ENCODE measurements around the gene TYROBP.
"Not testable (repeated sequence)": the region's sequence is repeated elsewhere in the genome, so short reads cannot be mapped to it uniquely, and the experiment has no call there.

The TYROBP gene

DNA sequence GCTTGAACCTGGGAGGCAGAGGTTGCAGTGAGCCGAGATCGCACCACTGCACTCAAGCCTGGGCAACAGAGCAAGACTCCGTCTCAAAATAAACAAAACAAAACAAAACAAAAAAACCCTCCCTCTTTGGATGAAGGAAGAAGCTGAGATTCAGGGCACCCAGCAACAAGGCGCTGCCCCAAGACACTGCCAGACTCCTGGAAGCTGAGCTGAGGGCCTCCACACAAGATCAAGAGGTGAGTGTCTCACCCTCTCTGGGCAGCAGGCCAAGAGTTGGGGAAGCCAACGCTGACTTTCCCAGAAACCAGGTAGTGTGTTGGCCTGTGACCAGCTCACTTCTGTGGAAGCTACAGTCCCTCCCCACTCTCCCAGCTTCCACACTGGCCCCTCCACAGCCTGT is 3.7 kb upstream of the TYROBP start:
- TF ChIP-seq CTCF (IDR thresholded peaks at IDR 0.05; ENCODE audit: insufficient read depth, low read length, missing control alignments): no peak
- POLR2A ChIA-PET: no interaction called here
- CTCF ChIA-PET: interaction anchor here (3.4 kb wide), 1 partner anchor 19 kb away, joined by 15 read pairs; no protein-coding TSS in a partner anchor
- H3K4me3 ChIP-seq (ENCODE audit: low read depth, low read length): no peak overlapping the region
- DNase-seq (ENCODE audit: low read depth, low spot score): no peak

- POLR2A ChIA-PET: no interaction called here
- CTCF ChIA-PET: interaction anchor here (1.0 to 3.4 kb wide), 2 partner anchors 20 to 28 kb away, joined by 3 to 15 read pairs; no protein-coding TSS in a partner anchor
- no peak overlapping the region for H3K4me3 ChIP-seq (ENCODE audit: low read depth, low read length)
- TF ChIP-seq CTCF (IDR thresholded peaks at IDR 0.05; ENCODE audit: insufficient read depth, low read length, missing control alignments): no peak
- DNase-seq (ENCODE audit: low read depth, low spot score): no peak
Measured at GRCh38 chr19:35911173-35911572, 3.1 kb upstream of the TYROBP start.

DNA sequence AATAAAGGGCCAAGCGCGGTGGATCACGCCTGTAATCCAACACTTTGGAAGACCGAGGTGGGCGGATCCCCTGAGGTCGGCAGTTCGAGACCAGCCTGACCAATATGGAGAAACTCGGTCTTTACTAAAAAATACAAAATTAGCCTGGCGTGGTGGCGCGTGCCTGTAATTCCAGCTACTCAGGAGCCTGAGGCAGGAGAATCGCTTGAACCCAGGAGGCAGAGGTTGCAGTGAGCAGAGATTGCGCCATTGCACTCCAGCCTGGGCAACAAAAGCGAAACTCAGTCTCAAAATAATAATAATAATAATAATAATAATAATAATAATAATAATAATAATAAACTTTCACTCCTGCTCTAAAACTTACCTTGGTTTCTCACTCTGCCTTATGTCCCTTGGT is 2.3 kb upstream of the TYROBP start:
- CTCF ChIA-PET: interaction anchor here (1.0 kb wide), 1 partner anchor 27 kb away, joined by 3 read pairs; no protein-coding TSS in a partner anchor

GRCh38 chr19:35909684-35910035 is 1.6 kb upstream of the TYROBP start:
- no peak overlapping the region for H3K4me3 ChIP-seq (ENCODE audit: low read depth, low read length)
- no peak for DNase-seq (ENCODE audit: low read depth, low spot score)
- ChIA-PET CTCF (interaction anchor here (1.4 kb wide), 1 partner anchor 23 kb away, joined by 3 read pairs; no protein-coding TSS in a partner anchor), POLR2A (interaction anchor here (0.6 kb wide), 1 partner anchor 239 kb away, joined by 3 read pairs; no protein-coding TSS in a partner anchor)
- TF ChIP-seq CTCF (IDR thresholded peaks at IDR 0.05; ENCODE audit: insufficient read depth, low read length, missing control alignments): no peak

More for the DNA sequence above, 2.3 kb upstream of the TYROBP start:
- H3K4me3 ChIP-seq (ENCODE audit: low read depth, low read length); DNase-seq (ENCODE audit: low read depth, low spot score); POLR2A ChIA-PET: not testable (repeated sequence)

GRCh38 chr19:35908973-35909683 is 1.0 kb upstream of the TYROBP start:
- CTCF ChIA-PET: interaction anchor here (1.4 kb wide), 1 partner anchor 23 kb away, joined by 3 read pairs; no protein-coding TSS in a partner anchor

DNA sequence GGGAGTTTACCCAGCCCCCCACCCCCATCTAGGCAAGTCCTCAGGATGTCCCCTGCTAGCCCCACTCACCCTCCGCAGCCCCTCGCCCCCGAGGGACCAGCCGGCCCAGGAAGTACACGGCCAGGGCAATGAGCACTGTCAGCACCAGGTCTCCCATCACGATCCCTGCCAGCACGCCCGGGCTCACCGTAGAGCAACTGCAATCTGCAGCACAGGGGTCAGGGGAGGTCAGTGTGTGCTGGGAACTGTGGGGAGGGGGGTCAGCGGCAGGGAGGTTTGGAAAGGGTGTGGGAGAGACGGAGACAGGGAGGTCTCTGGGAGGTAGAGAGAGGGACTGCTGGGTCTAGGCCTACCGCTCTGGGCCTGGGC is 734 bp downstream of the TYROBP start:
- no peak for TF ChIP-seq CTCF (IDR thresholded peaks at IDR 0.05; ENCODE audit: insufficient read depth, low read length, missing control alignments)
- POLR2A ChIA-PET: no interaction called here
- CTCF ChIA-PET: no interaction called here
- H3K4me3 ChIP-seq (ENCODE audit: low read depth, low read length): no peak overlapping the region
- no peak for DNase-seq (ENCODE audit: low read depth, low spot score)

More at GRCh38 chr19:35908973-35909683, 1.0 kb upstream of the TYROBP start:
- POLR2A ChIA-PET: interaction anchor here (0.6 kb wide), 1 partner anchor 239 kb away, joined by 3 read pairs; no protein-coding TSS in a partner anchor
- no peak for DNase-seq (ENCODE audit: low read depth, low spot score)
- no peak for TF ChIP-seq CTCF (IDR thresholded peaks at IDR 0.05; ENCODE audit: insufficient read depth, low read length, missing control alignments)
- no peak overlapping the region for H3K4me3 ChIP-seq (ENCODE audit: low read depth, low read length)

Data from AG04449 (cell line).